Measurements from ENCODE around the gene RBPJ. TPM values are rescaled to one million over a fixed set of nuclear protein-coding genes. Genes with fewer than 3 reads are reported as not detected.

The RBPJ gene
- total RNA-seq, 4 donors from 2014 or later, result 67.1 to 80.2 (median 76.5) TPM

GRCh38 chr4:26375551-26375950 lies 54.7 kb downstream of the RBPJ start:
- H3K4me3 ChIP-seq, result no peak overlapping the region
- TF ChIP-seq POLR2A (IDR thresholded peaks at IDR 0.05), result no peak
- no peak for TF ChIP-seq EP300 (IDR thresholded peaks at IDR 0.05)
- TF ChIP-seq CTCF (IDR thresholded peaks at IDR 0.05), result no peak
- 94 to 95% methylated on average over 6 of the region's 6 CpGs for WGBS, 2 donors
- no peak overlapping the region for H3K27ac ChIP-seq
- H3K9me3 ChIP-seq, result no peaks in the 10 kb centered on the region
- DNase-seq (ENCODE audit: low spot score in 2 of 2), result no peak
- no peaks in the 10 kb centered on the region for H3K27me3 ChIP-seq
- peaks cover 0 to 62% (median 19%) of the 10 kb centered on the region in 4 donors for H3K4me1 ChIP-seq
- no peaks in the 10 kb centered on the region for H3K36me3 ChIP-seq

GRCh38 chr4:26377328-26378311 lies 56.8 kb downstream of the RBPJ start:
- WGBS, 2 donors, result 62 to 66% methylated on average over 4 of the region's 4 CpGs
- H3K9me3 ChIP-seq, result no peaks in the 10 kb centered on the region
- TF ChIP-seq EP300 (IDR thresholded peaks at IDR 0.05), result no peak
- no peak for TF ChIP-seq CTCF (IDR thresholded peaks at IDR 0.05)
- no peak for TF ChIP-seq POLR2A (IDR thresholded peaks at IDR 0.05)
- no peak overlapping the region for H3K27ac ChIP-seq
- H3K36me3 ChIP-seq, result no peaks in the 10 kb centered on the region
- no peak for DNase-seq (ENCODE audit: low spot score in 2 of 2)
- H3K4me1 ChIP-seq, result peaks cover 0 to 64% (median 18%) of the 10 kb centered on the region in 4 donors
- H3K4me3 ChIP-seq, result no peak overlapping the region
- H3K27me3 ChIP-seq, result no peaks in the 10 kb centered on the region

- Histone ChIP-seq H3K4me1 (peaks cover 0 to 54% (median 11%) of the 10 kb centered on the region in 4 donors), H3K36me3 (no peaks in the 10 kb centered on the region), H3K27ac (no peak overlapping the region), H3K27me3 (no peaks in the 10 kb centered on the region), H3K4me3 (no peak overlapping the region), H3K9me3 (no peaks in the 10 kb centered on the region)
- no peak for TF ChIP-seq CTCF (IDR thresholded peaks at IDR 0.05)
- no peak for TF ChIP-seq POLR2A (IDR thresholded peaks at IDR 0.05)
- TF ChIP-seq EP300 (IDR thresholded peaks at IDR 0.05), result no peak
- 97 to 98% methylated on average over 2 of the region's 2 CpGs for WGBS, 2 donors
- DNase-seq (ENCODE audit: low spot score in 2 of 2), result no peak
Measured at GRCh38 chr4:26379837-26380236, 59.0 kb downstream of the RBPJ start.

GRCh38 chr4:26380740-26381139 lies 59.9 kb downstream of the RBPJ start:
- Histone ChIP-seq H3K4me1 (peaks cover 0 to 55% (median 11%) of the 10 kb centered on the region in 4 donors), H3K27ac (no peak overlapping the region), H3K4me3 (no peak overlapping the region), H3K36me3 (no peaks in the 10 kb centered on the region), H3K27me3 (no peaks in the 10 kb centered on the region), H3K9me3 (no peaks in the 10 kb centered on the region)
- no peak for TF ChIP-seq EP300 (IDR thresholded peaks at IDR 0.05)
- TF ChIP-seq CTCF (IDR thresholded peaks at IDR 0.05), result no peak
- TF ChIP-seq POLR2A (IDR thresholded peaks at IDR 0.05), result no peak
- DNase-seq (ENCODE audit: low spot score in 2 of 2), result no peak
- 60 to 69% methylated on average over 2 of the region's 2 CpGs for WGBS, 2 donors

GRCh38 chr4:26384380-26385057 lies 63.7 kb downstream of the RBPJ start:
- DNase-seq (ENCODE audit: low spot score in 2 of 2), result no peak
- TF ChIP-seq POLR2A (IDR thresholded peaks at IDR 0.05) (no peak), CTCF (IDR thresholded peaks at IDR 0.05) (no peak), EP300 (IDR thresholded peaks at IDR 0.05) (no peak)
- Histone ChIP-seq H3K27me3 (no peaks in the 10 kb centered on the region), H3K36me3 (peaks cover 0 to 26% (median 0%) of the 10 kb centered on the region in 3 donors), H3K4me3 (no peak overlapping the region), H3K4me1 (peaks cover 0 to 25% (median 2%) of the 10 kb centered on the region in 4 donors), H3K27ac (no peak overlapping the region), H3K9me3 (no peaks in the 10 kb centered on the region)
- WGBS, 2 donors, result 88 to 90% methylated on average over 7 of the region's 7 CpGs

Data from tibial nerve (tissue), 4 donors.